Fibroblast of lung (primary cell): ENCODE data around the gene CNGA4. TPM values are rescaled to one million over a fixed set of nuclear protein-coding genes. Genes with fewer than 3 reads are reported as not detected.
A peak's percentile ranks its signal among the peaks of the same experiment; 100 is the strongest.

Experiments used
- DNase-seq, 2 donors: peaks; one replicate each; pipeline versions ENCODE4 v3.0.0 to v3.0.0-alpha.2; 2010; ENCODE audit warnings: low read depth in 2 of 2
- H2AFZ ChIP-seq: 2 replicates; pipeline ENCODE4 v1.5.1; 2012; ENCODE audit warnings: low read length, control low read depth, inconsistent platforms
- H3K27ac ChIP-seq: 2 replicates; pipeline ENCODE4 v1.5.1; 2011; ENCODE audit warnings: low read length, control low read depth; ENCODE audit not compliant: insufficient read depth
- H3K27me3 ChIP-seq: 2 replicates; pipeline ENCODE4 v1.5.1; 2011; ENCODE audit warnings: mild to moderate bottlenecking, low read length; ENCODE audit not compliant: control insufficient read depth, insufficient read depth
- H3K36me3 ChIP-seq: 2 replicates; pipeline ENCODE4 v1.5.1; 2011; ENCODE audit warnings: low read length; ENCODE audit not compliant: control insufficient read depth, insufficient read depth
- H3K4me1 ChIP-seq: 2 replicates; pipeline ENCODE4 v1.5.1; 2011; ENCODE audit warnings: low read length; ENCODE audit not compliant: control insufficient read depth, insufficient read depth; ENCODE audit errors: extremely low read depth
- H3K4me2 ChIP-seq: 2 replicates; pipeline ENCODE4 v1.5.1; 2011; ENCODE audit warnings: low read length, control low read depth; ENCODE audit not compliant: insufficient read depth; ENCODE audit errors: extremely low read depth
- H3K4me3 ChIP-seq, 4 experiments: fragments of 200-600 bp in 1 of 4; sonication (generic) in 1 of 4; replicated peaks in 1 of 4; 2 replicates each; pipeline ENCODE4 v1.5.1; 2011 to 2016; ENCODE audit warnings: low read length in 4 of 4, low read depth in 3 of 4, mild to moderate bottlenecking in 3 of 4, control low read depth in 2 of 4, inconsistent platforms in 1 of 4, mixed read lengths in 1 of 4; ENCODE audit not compliant: insufficient read depth in 1 of 4; ENCODE audit errors: control extremely low read depth in 1 of 4
- H3K79me2 ChIP-seq: 2 replicates; pipeline ENCODE4 v1.5.1; 2012; ENCODE audit warnings: mild to moderate bottlenecking, low read length, inconsistent platforms; ENCODE audit not compliant: control insufficient read depth, insufficient read depth
- H3K9ac ChIP-seq: 2 replicates; pipeline ENCODE4 v1.5.1; 2011; ENCODE audit warnings: mild to moderate bottlenecking, low read length, control low read depth; ENCODE audit not compliant: insufficient read depth
- H3K9me3 ChIP-seq: 2 replicates; pipeline ENCODE4 v1.5.1; 2012; ENCODE audit warnings: low read depth, low read length; ENCODE audit not compliant: control insufficient read depth, insufficient read depth
- H4K20me1 ChIP-seq: 2 replicates; pipeline ENCODE4 v1.5.1; 2011; ENCODE audit warnings: low read length; ENCODE audit not compliant: control insufficient read depth, insufficient read depth; ENCODE audit errors: extremely low read depth
- CTCF ChIP-seq, 2 donors: IDR thresholded peaks in 1 of 2; conservative IDR thresholded peaks in 1 of 2; 1 replicate in 1 of 2; 2 replicates in 1 of 2; pipeline ENCODE4 v1.5.1; 2011 to 2012; ENCODE audit warnings: low read length in 2 of 2, control low read depth in 1 of 2, inconsistent platforms in 1 of 2, low read depth in 1 of 2, mild to moderate bottlenecking in 1 of 2
- EZH2 ChIP-seq: IDR thresholded peaks from 2 replicates; pipeline ENCODE4 v1.5.1; 2012; ENCODE audit warnings: low read length, control low read depth, mild to moderate bottlenecking; ENCODE audit errors: missing control alignments
- polyA plus RNA-seq, 2 donors: library from polyadenylated mRNA; depleted of rRNA in 1 of 2; stranded (reverse) in 1 of 2; unstranded in 1 of 2; fragments of >200 nt; gene quantifications; 2 replicates each; pipeline ENCODE4 v1.2.1, GENCODE V29; 2011 to 2012; ENCODE audit warnings: missing spikeins in 1 of 2
- total RNA-seq: library from RNA; depleted of rRNA; stranded (reverse); fragments of >200 nt; gene quantifications from 2 replicates; pipeline ENCODE4 v1.2.1, GENCODE V29; 2014

CNGA4 gene
- total and polyA plus RNA-seq, 2 donors (not counting 1 experiment from before 2014, with no cell fraction given): 0.06 to 0.17 TPM

- Histone ChIP-seq H3K4me2 (no peak overlapping the region), H3K9me3 (no peaks in the 10 kb centered on the region), H3K27ac (no peak overlapping the region), H4K20me1 (no peaks in the 10 kb centered on the region), H3K4me1 (no peaks in the 10 kb centered on the region), H3K27me3 (no peaks in the 10 kb centered on the region), H3K9ac (no peak overlapping the region), H3K36me3 (no peaks in the 10 kb centered on the region), H2AFZ (no peak overlapping the region), H3K4me3 (no peak overlapping the region), H3K79me2 (no peaks in the 10 kb centered on the region)
- no peak for DNase-seq
- TF ChIP-seq EZH2 (no peak), CTCF (conservative IDR thresholded peaks at IDR 0.05 in 1 of 2, IDR thresholded peaks at IDR 0.05 in 1 of 2; ENCODE audit: low read depth in 1 of 2, low read length in 2 of 2) (peak in 1 of 2 donors; percentile 2)
These were observed 31.1 kb downstream of the CNGA4 start for GRCh38 chr11:6269994-6270393.

- H3K27me3 ChIP-seq: no peaks in the 10 kb centered on the region
These were observed 31.8 kb downstream of the CNGA4 start for GRCh38 chr11:6270584-6271246.

GRCh38 chr11:6271598-6271997, 32.7 kb downstream of the CNGA4 start:
- no peaks in the 10 kb centered on the region for H3K27me3 ChIP-seq
- no peak overlapping the region for H2AFZ ChIP-seq
- H3K4me3 ChIP-seq: no peak overlapping the region
- H3K27ac ChIP-seq: no peak overlapping the region
- no peaks in the 10 kb centered on the region for H3K79me2 ChIP-seq
- no peak for DNase-seq
- no peak for TF ChIP-seq CTCF (conservative IDR thresholded peaks at IDR 0.05 in 1 of 2, IDR thresholded peaks at IDR 0.05 in 1 of 2; ENCODE audit: low read depth in 1 of 2, low read length in 2 of 2)
- no peak for TF ChIP-seq EZH2
- H3K4me2 ChIP-seq: no peak overlapping the region
- H3K4me1 ChIP-seq: no peaks in the 10 kb centered on the region
- no peaks in the 10 kb centered on the region for H4K20me1 ChIP-seq
- H3K36me3 ChIP-seq: no peaks in the 10 kb centered on the region
- no peak overlapping the region for H3K9ac ChIP-seq
- H3K9me3 ChIP-seq: no peaks in the 10 kb centered on the region

More at GRCh38 chr11:6270584-6271246, 31.8 kb downstream of the CNGA4 start:
- no peak for DNase-seq
- H2AFZ ChIP-seq: no peak overlapping the region
- H3K27ac ChIP-seq: no peak overlapping the region
- no peak overlapping the region for H3K9ac ChIP-seq
- H4K20me1 ChIP-seq: no peaks in the 10 kb centered on the region
- H3K4me3 ChIP-seq: no peak overlapping the region
- TF ChIP-seq CTCF (conservative IDR thresholded peaks at IDR 0.05 in 1 of 2, IDR thresholded peaks at IDR 0.05 in 1 of 2; ENCODE audit: low read depth in 1 of 2, low read length in 2 of 2): no peak
- no peak for TF ChIP-seq EZH2
- H3K4me1 ChIP-seq: no peaks in the 10 kb centered on the region
- H3K79me2 ChIP-seq: no peaks in the 10 kb centered on the region
- H3K4me2 ChIP-seq: no peak overlapping the region
- H3K36me3 ChIP-seq: no peaks in the 10 kb centered on the region
- no peaks in the 10 kb centered on the region for H3K9me3 ChIP-seq
